GM12878 (cell line): Measurements from ENCODE around the gene CA14. TPM values are rescaled to one million over a fixed set of nuclear protein-coding genes. Genes with fewer than 3 reads are reported as not detected.

Source experiments
- ATAC-seq: fragments of 200-7000 bp; cut with Tn5 transposase; 3 replicates; pipeline ENCODE4 v1.9.1; 2020; ENCODE audit warnings: mild to moderate bottlenecking, moderate library complexity
- BruUV-seq: library from RNA; stranded (reverse); fragments of 400-500 nt; replicated peaks from 2 replicates; lab custom pipeline; 2021; lab: Mats Ljungman, UMichigan
- CTCF ChIA-PET: fragments of 300-600 bp; sonication (Branson Sonifier 250); formaldehyde crosslinking; extraction: SDS; loops from one replicate; lab custom pipeline; 2021; ENCODE audit warnings: inconsistent platforms; lab: Yijun Ruan, JAX
- POLR2A ChIA-PET: fragments of 350-600 bp; formaldehyde crosslinking; extraction: SDS; loops from one replicate; lab custom pipeline; 2021; ENCODE audit warnings: inconsistent platforms; lab: Charles Lee
- RAD21 ChIA-PET: fragments of 300-600 bp; sonication (Branson Sonifier 250); formaldehyde crosslinking; loops from one replicate; lab custom pipeline; 2023; ENCODE audit warnings: antibody characterized with exemption; ENCODE audit not compliant: unreplicated experiment; lab: Charles Lee
- SMC1A ChIA-PET: fragments of 300-600 bp; sonication (Branson Sonifier 250); formaldehyde crosslinking; loops from one replicate; lab custom pipeline; 2023; ENCODE audit not compliant: unreplicated experiment, uncharacterized antibody; lab: Charles Lee
- DNase-seq: peaks from one replicate; pipeline ENCODE4 v3.0.0-alpha.2; 2011; ENCODE audit warnings: low read depth, low spot score
- FAIRE-seq: peaks from 3 replicates; lab custom pipeline; 2011; peaks lifted over from hg19 to GRCh38; lab: Jason Lieb, UNC
- H2AFZ ChIP-seq: 2 replicates; pipeline ENCODE4 v1.6.0; 2011; ENCODE audit warnings: low read depth, low read length, control low read depth; ENCODE audit not compliant: control insufficient read depth
- H3K27ac ChIP-seq: 2 replicates; pipeline ENCODE4 v1.5.1; 2011; ENCODE audit warnings: control low read depth; ENCODE audit not compliant: control insufficient read depth, insufficient read depth
- H3K27me3 ChIP-seq, 2 experiments: replicated peaks in 1 of 2; 2 replicates each; pipeline versions ENCODE4 v1.6.0 to v1.6.1; 2011; ENCODE audit warnings: low read length in 1 of 2; ENCODE audit not compliant: control insufficient read depth in 2 of 2, insufficient read depth in 2 of 2
- H3K36me3 ChIP-seq, 2 experiments: 2 replicates each; pipeline ENCODE4 v1.5.1; 2011; ENCODE audit warnings: low read length in 1 of 2; ENCODE audit not compliant: control insufficient read depth in 2 of 2, insufficient read depth in 2 of 2
- H3K4me1 ChIP-seq: 2 replicates; pipeline ENCODE4 v1.6.1; 2011; ENCODE audit warnings: mild to moderate bottlenecking, low read length, moderate library complexity, mixed read lengths; ENCODE audit not compliant: control insufficient read depth, insufficient read depth
- H3K4me2 ChIP-seq: 2 replicates; pipeline ENCODE4 v1.6.0; 2011; ENCODE audit warnings: control low read depth; ENCODE audit not compliant: control insufficient read depth, insufficient read depth
- H3K4me3 ChIP-seq: fragments of 200-600 bp; sonication (generic); 2 replicates; pipeline ENCODE4 v1.5.1; 2016
- H3K79me2 ChIP-seq: 2 replicates; pipeline ENCODE4 v1.6.0; 2011; ENCODE audit warnings: low read length; ENCODE audit not compliant: control insufficient read depth, insufficient read depth
- H3K9ac ChIP-seq: 2 replicates; pipeline ENCODE4 v1.8.0; 2011; ENCODE audit warnings: low read length, control low read depth, mixed read lengths; ENCODE audit not compliant: control insufficient read depth, insufficient read depth
- H3K9me3 ChIP-seq: replicated peaks from 3 replicates; pipeline ENCODE4 v1.5.1; 2011; ENCODE audit warnings: mild to moderate bottlenecking, low read length; ENCODE audit not compliant: control insufficient read depth, insufficient read depth
- H4K20me1 ChIP-seq: 2 replicates; pipeline ENCODE4 v1.6.0; 2011; ENCODE audit not compliant: control insufficient read depth, insufficient read depth
- ATF2 ChIP-seq: IDR thresholded peaks from 2 replicates; pipeline ENCODE4 v1.6.1; 2012; ENCODE audit warnings: low read length, inconsistent platforms
- BACH1 ChIP-seq: fragments of 450-650 bp; IDR thresholded peaks from 2 replicates; pipeline ENCODE4 v1.6.1; 2017; ENCODE audit warnings: mild to moderate bottlenecking, borderline replicate concordance
- BCL11A ChIP-seq: IDR thresholded peaks from 2 replicates; pipeline ENCODE4 v1.6.1; 2011; ENCODE audit warnings: low read depth, low read length
- CHD1 ChIP-seq: IDR thresholded peaks from 2 replicates; pipeline ENCODE4 v1.6.1; 2012; ENCODE audit warnings: low read depth, low read length, improper control_type of control experiment
- E2F4 ChIP-seq: IDR thresholded peaks from 2 replicates; pipeline ENCODE4 v1.6.1; 2012; ENCODE audit warnings: low read depth, low read length, improper control_type of control experiment
- EED ChIP-seq: sonication (generic); IDR thresholded peaks from 2 replicates; pipeline ENCODE4 v1.6.1; 2016; ENCODE audit warnings: antibody characterized with exemption, low read depth
- FOXM1 ChIP-seq: IDR thresholded peaks from 2 replicates; pipeline ENCODE4 v1.6.1; 2012; ENCODE audit warnings: low read depth, mild to moderate bottlenecking, inconsistent platforms, low read length, moderate library complexity
- GATAD2B ChIP-seq: fragments of 450-650 bp; conservative IDR thresholded peaks from 2 replicates; pipeline ENCODE4 v1.6.1; 2017; ENCODE audit warnings: low read depth, mild to moderate bottlenecking, moderate library complexity
- NFYA ChIP-seq: IDR thresholded peaks from 2 replicates; pipeline ENCODE4 v1.6.1; 2011; ENCODE audit warnings: low read depth, mild to moderate bottlenecking, low read length, improper control_type of control experiment, borderline replicate concordance
- RUNX3 ChIP-seq: IDR thresholded peaks from 2 replicates; pipeline ENCODE4 v1.6.1; 2012; ENCODE audit warnings: low read length, inconsistent platforms
- TAF1 ChIP-seq: IDR thresholded peaks from 2 replicates; pipeline ENCODE4 v1.6.1; 2011; ENCODE audit warnings: mild to moderate bottlenecking, low read depth, low read length, borderline replicate concordance
- TARDBP ChIP-seq: IDR thresholded peaks from 2 replicates; pipeline ENCODE4 v1.6.1; 2016; ENCODE audit warnings: borderline replicate concordance
- TCF12 ChIP-seq: IDR thresholded peaks from 2 replicates; pipeline ENCODE4 v1.6.1; 2011; ENCODE audit warnings: low read depth, mild to moderate bottlenecking, low read length
- ZBTB11 ChIP-seq: fragments of 450-650 bp; formaldehyde crosslinking; IDR thresholded peaks from 2 replicates; pipeline ENCODE4 v1.5.0; 2022; ENCODE audit warnings: mild to moderate bottlenecking, missing genetic modification characterization
- ZNF217 ChIP-seq: fragments of 450-650 bp; IDR thresholded peaks from 2 replicates; pipeline ENCODE4 v1.6.1; 2017; ENCODE audit warnings: antibody characterized with exemption, mild to moderate bottlenecking
- ZNF24 ChIP-seq: fragments of 450-650 bp; IDR thresholded peaks from 2 replicates; pipeline ENCODE4 v1.6.1; 2017; ENCODE audit warnings: antibody characterized with exemption, mild to moderate bottlenecking
- WGBS: methylation state at CpG from one replicate; pipeline ENCODE4 v1.1.6; 2016; ENCODE audit warnings: low lambda C conversion rate; ENCODE audit not compliant: insufficient replicate concordance, insufficient coverage; ENCODE audit errors: missing lambda C conversion rate; 5-methylcytosine and 5-hydroxymethylcytosine counted together
- in situ Hi-C: fragments of 300-500 bp; cut with MboI; formaldehyde crosslinking; loops from 9 replicates; pipeline ENCODE4 v1.14.3; 2018; ENCODE audit warnings: mixed read lengths
- intact Hi-C: fragments of 100-400 bp; cut with micrococcal nuclease; formaldehyde crosslinking; loops from one replicate; pipeline ENCODE4 v1.14.2; 2022; ENCODE audit not compliant: unreplicated experiment
- polyA plus RNA-seq, 11 experiments: library from polyadenylated mRNA; depleted of rRNA in 4 of 11; unstranded in 6 of 11; stranded (reverse) in 5 of 11; fragments of >200 nt; fragmentation: Nextera tagmentation in 4 of 11; fragmentation: Illumina TruSeq in 1 of 11; extraction: Ambion mirVana in 4 of 11; extraction: Trizol in 1 of 11; gene quantifications; 1 replicate in 1 of 11; 2 replicates in 10 of 11; pipeline versions ENCODE4 v1.2.1 to v1.2.3, GENCODE V29; 2011 to 2016; ENCODE audit warnings: inconsistent platforms in 2 of 11, missing spikeins in 2 of 11, low read depth in 1 of 11
- total RNA-seq, 4 experiments: library from RNA; depleted of rRNA in 3 of 4; stranded (reverse); fragments of >200 nt in 3 of 4; fragmentation: Illumina TruSeq in 1 of 4; extraction: Trizol in 1 of 4; gene quantifications; 2 replicates each; pipeline versions ENCODE4 v1.2.1 to v1.2.3, GENCODE V29; 2013 to 2021

The CA14 gene
- total and polyA plus RNA-seq, 10 of the 15 experiments (the other 5 are each of a cell fraction or from before 2014, with no cell fraction given): 0.11 to 0.35 (median 0.29) TPM; not detected in 6

- no peaks in the 10 kb centered on the region for H4K20me1 ChIP-seq
- WGBS: 50% methylated on average over 1 of the region's 1 CpG
- H3K79me2 ChIP-seq: peaks cover 7% of the 10 kb centered on the region
- POLR2A ChIA-PET: interaction anchor here (0.5 to 1.8 kb wide), 5 partner anchors 14 to 91 kb away, joined by 3 to 6 read pairs (median 3); partner anchors contain the start of gene RPRD2
- RAD21 ChIA-PET: interaction anchor here (1.9 kb wide), 1 partner anchor 17 kb away, joined by 7 read pairs; no protein-coding TSS in a partner anchor
- in situ Hi-C loops (no loop called here), intact Hi-C loops (loop anchor here (5.0 kb wide), 1 partner anchor 36 kb away; the partner anchor contains the start of gene ANP32E)
- H3K9me3 ChIP-seq: no peaks in the 10 kb centered on the region
- H3K36me3 ChIP-seq: no peaks in the 10 kb centered on the region
- no peak for ATAC-seq
- H3K9ac ChIP-seq: no peak overlapping the region
- H3K4me1 ChIP-seq: peaks cover 13% of the 10 kb centered on the region
- no peak for DNase-seq
- peak overlapping the region; percentile 49 for H3K4me2 ChIP-seq
- H3K4me3 ChIP-seq: 0 out of 2 replicates have a peak overlapping the region, but pooled peaks have one; percentile 15
- FAIRE-seq: no peak
- SMC1A ChIA-PET: interaction anchor here (0.8 to 2.4 kb wide), 8 partner anchors 11 to 287 kb away, joined by 3 to 6 read pairs (median 4); no protein-coding TSS in a partner anchor
- BruUV-seq: no TSS peak
- CTCF ChIA-PET: interaction anchor here (0.9 to 4.3 kb wide), 3 partner anchors 8 to 104 kb away, joined by 3 to 29 read pairs (median 4); no protein-coding TSS in a partner anchor
- peak overlapping the region; percentile 51; the same call in 1 of the 2 replicates for H3K27ac ChIP-seq
- no peak overlapping the region for H2AFZ ChIP-seq
- H3K27me3 ChIP-seq: no peaks in the 10 kb centered on the region
- no peak for TF ChIP-seq NFYA
- TF ChIP-seq ZNF24: no peak
- no peak for TF ChIP-seq ZBTB11 (CRISPR knock-in tag)
- no peak for TF ChIP-seq BACH1
- peak; percentile 92 for TF ChIP-seq EED
- no peak for TF ChIP-seq ZNF217
- no peak for TF ChIP-seq BCL11A
- peak; percentile 50 for TF ChIP-seq RUNX3
- TF ChIP-seq E2F4: no peak
- TF ChIP-seq GATAD2B: no peak
- TF ChIP-seq FOXM1: peak; percentile 24; the same call in 1 of the 2 replicates
- no peak for TF ChIP-seq TAF1
- TF ChIP-seq ATF2: peak; percentile 54; the same call in 1 of the 2 replicates
- TF ChIP-seq CHD1: no peak
- TF ChIP-seq TARDBP: no peak
- no peak for TF ChIP-seq TCF12
Measured at GRCh38 chr1:150273311-150273710, 15.7 kb downstream of the CA14 start.
